ENCODE measurements around the gene CBX6. TPM values are rescaled to one million over a fixed set of nuclear protein-coding genes. Genes with fewer than 3 reads are reported as not detected.

The CBX6 gene
- total RNA-seq (2021; ENCODE audit: unreplicated experiment) (90.0 TPM), Bru-seq, nascent RNA (percentile 92 among the genes with signal in this experiment), BruChase-seq, experiment 1, labeled RNA remaining after a 6-hour chase (percentile 99 among the genes with signal in this experiment), BruChase-seq, experiment 2, labeled RNA remaining after a 2-hour chase (percentile 99 among the genes with signal in this experiment)
- polyA plus RNA-seq (2012): 33.9 and 39.9 TPM in 2 replicates
- long read RNA-seq, full-length matches to known transcripts: 8 of 233 reads
- long read RNA-seq, partial matches to known transcripts: 3 of 233 reads
- long read RNA-seq, other reads (novel, unspliced or antisense): 222 of 233 reads

DNA sequence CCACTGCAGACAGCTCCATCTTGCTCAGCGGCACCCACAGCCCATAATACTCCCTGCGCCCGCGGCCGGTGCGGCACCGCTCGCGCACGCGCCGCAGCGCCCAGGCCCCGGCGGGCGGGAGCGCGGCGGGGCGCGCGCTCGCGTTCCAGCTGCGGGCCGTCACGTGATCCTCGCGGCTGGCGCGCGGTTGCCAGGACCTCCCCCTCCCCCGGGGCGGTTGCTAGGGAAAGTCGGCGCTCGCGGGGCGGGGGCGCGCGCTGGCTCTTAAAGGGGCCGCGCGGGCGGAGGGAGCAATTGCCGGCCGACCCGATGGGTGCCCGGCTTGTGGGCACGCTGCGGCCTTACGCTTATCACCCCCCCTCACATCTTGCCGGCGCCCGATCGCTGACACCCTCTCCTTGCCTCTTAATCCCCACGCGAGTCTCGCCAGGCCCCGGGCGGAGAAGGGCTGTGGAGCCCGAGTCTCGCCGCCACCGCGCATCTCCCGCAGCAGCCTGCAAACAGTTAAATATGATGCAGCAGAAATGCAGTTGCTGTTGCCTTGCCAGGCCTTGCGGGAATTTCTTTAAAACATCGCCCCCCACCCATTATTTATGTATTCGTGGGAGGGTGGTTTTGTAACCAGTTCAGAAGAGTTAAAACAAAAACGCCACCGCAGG, at the start of gene CBX6:
Gene CBX6, minus strand, starts transcription at position 45 of the 659 bp plus-strand sequence. Its CDS starts 26 bp downstream, at position 19.
- intact Hi-C loops (cut with micrococcal nuclease): loop anchor here (1.0 to 5.0 kb wide), 2 partner anchors 52 to 435 kb away; no protein-coding TSS in a partner anchor
- Histone ChIP-seq H4K20me1 (ENCODE audit: insufficient read depth) (no peaks in the 10 kb centered on the region), H2AFZ (ENCODE audit: low read depth, low read length, poor library complexity, severe bottlenecking) (peak within 1 kb of the TSS; percentile 74), H3K4me1 (ENCODE audit: control insufficient read depth in 1 of 2, insufficient read depth in 2 of 2, low read length in 2 of 2) (peaks cover 11 to 45% of the 10 kb centered on the region in 2 experiments), H3K9me2 (ENCODE audit: insufficient read depth) (no peaks in the 10 kb centered on the region), H3K9me3 (ENCODE audit: control insufficient read depth in 1 of 2, insufficient read depth in 1 of 2, low read depth in 1 of 2, low read length in 2 of 2) (no peaks in the 10 kb centered on the region), H3K4me2 (ENCODE audit: low read length) (peak within 1 kb of the TSS; percentile 87), H3K27ac (ENCODE audit: low read depth, low read length) (peak within 1 kb of the TSS; percentile 84), H3K36me3 (ENCODE audit: control insufficient read depth in 1 of 2, insufficient read depth in 2 of 2, low read length in 2 of 2) (peaks cover 7 to 21% of the 10 kb centered on the region in 2 experiments), H3K27me3 (ENCODE audit: insufficient read depth, low read length) (no peaks in the 10 kb centered on the region), H3K9ac (ENCODE audit: low read length) (peak within 1 kb of the TSS; percentile 92), H3K4me3 (replicated peaks in 1 of 2; ENCODE audit: low read depth in 1 of 2, low read length in 2 of 2) (peak within 1 kb of the TSS; percentile 61 to 86), H3K79me2 (ENCODE audit: insufficient read depth, low read length) (peaks cover 44% of the 10 kb centered on the region)
- POLR2A ChIA-PET: no interaction called here
- CTCF ChIA-PET: no interaction called here
- peak; percentile 78 for DNase-seq (ENCODE audit: low read depth, low spot score)
- peak; percentile 76 for ATAC-seq
- RAD21 ChIA-PET (ENCODE audit: low non-redundant PET in 1 of 2, low total read pairs in 2 of 2, uncharacterized antibody in 2 of 2, unreplicated experiment in 2 of 2): interaction anchor here in 1 of 2 experiments (0.6 kb wide), 1 partner anchor 189 kb away, joined by 3 read pairs; no protein-coding TSS in a partner anchor
- BruUV-seq (replicated peaks): no TSS peak
- no peak; the same call in 1 of the 2 replicates for TF ChIP-seq SP1 (IDR thresholded peaks at IDR 0.05; ENCODE audit: low read depth)
- TF ChIP-seq, protein P1, sequence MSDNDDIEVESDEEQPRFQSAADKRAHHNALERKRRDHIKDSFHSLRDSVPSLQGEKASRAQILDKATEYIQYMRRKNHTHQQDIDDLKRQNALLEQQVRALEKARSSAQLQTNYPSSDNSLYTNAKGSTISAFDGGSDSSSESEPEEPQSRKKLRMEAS (IDR thresholded peaks at IDR 0.05): peak; percentile 80
- no peak for TF ChIP-seq ZFX (IDR thresholded peaks at IDR 0.05)
- TF ChIP-seq, protein P2, sequence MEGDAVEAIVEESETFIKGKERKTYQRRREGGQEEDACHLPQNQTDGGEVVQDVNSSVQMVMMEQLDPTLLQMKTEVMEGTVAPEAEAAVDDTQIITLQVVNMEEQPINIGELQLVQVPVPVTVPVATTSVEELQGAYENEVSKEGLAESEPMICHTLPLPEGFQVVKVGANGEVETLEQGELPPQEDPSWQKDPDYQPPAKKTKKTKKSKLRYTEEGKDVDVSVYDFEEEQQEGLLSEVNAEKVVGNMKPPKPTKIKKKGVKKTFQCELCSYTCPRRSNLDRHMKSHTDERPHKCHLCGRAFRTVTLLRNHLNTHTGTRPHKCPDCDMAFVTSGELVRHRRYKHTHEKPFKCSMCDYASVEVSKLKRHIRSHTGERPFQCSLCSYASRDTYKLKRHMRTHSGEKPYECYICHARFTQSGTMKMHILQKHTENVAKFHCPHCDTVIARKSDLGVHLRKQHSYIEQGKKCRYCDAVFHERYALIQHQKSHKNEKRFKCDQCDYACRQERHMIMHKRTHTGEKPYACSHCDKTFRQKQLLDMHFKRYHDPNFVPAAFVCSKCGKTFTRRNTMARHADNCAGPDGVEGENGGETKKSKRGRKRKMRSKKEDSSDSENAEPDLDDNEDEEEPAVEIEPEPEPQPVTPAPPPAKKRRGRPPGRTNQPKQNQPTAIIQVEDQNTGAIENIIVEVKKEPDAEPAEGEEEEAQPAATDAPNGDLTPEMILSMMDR (IDR thresholded peaks at IDR 0.05 in 2 of 3, conservative IDR thresholded peaks at IDR 0.05 in 1 of 3; ENCODE audit: borderline replicate concordance in 1 of 3, insufficient read depth in 1 of 3, low read depth in 2 of 3, low read length in 2 of 3): no peak
- peak; percentile 83 for TF ChIP-seq EGR1 (IDR thresholded peaks at IDR 0.05; ENCODE audit: low read depth)
- TF ChIP-seq ELF1 (IDR thresholded peaks at IDR 0.05; ENCODE audit: borderline replicate concordance, low read depth): no peak
- no peak for TF ChIP-seq SIN3A (IDR thresholded peaks at IDR 0.05; ENCODE audit: low read depth)
- TF ChIP-seq YY1 (IDR thresholded peaks at IDR 0.05; ENCODE audit: extremely low read depth, insufficient replicate concordance, low read depth, low read length): peak; percentile 12
- TF ChIP-seq FOSL1 (IDR thresholded peaks at IDR 0.05; ENCODE audit: low read depth): no peak
- TF ChIP-seq, protein P3, sequence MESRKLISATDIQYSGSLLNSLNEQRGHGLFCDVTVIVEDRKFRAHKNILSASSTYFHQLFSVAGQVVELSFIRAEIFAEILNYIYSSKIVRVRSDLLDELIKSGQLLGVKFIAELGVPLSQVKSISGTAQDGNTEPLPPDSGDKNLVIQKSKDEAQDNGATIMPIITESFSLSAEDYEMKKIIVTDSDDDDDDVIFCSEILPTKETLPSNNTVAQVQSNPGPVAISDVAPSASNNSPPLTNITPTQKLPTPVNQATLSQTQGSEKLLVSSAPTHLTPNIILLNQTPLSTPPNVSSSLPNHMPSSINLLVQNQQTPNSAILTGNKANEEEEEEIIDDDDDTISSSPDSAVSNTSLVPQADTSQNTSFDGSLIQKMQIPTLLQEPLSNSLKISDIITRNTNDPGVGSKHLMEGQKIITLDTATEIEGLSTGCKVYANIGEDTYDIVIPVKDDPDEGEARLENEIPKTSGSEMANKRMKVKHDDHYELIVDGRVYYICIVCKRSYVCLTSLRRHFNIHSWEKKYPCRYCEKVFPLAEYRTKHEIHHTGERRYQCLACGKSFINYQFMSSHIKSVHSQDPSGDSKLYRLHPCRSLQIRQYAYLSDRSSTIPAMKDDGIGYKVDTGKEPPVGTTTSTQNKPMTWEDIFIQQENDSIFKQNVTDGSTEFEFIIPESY (IDR thresholded peaks at IDR 0.05; ENCODE audit: extremely low read depth, insufficient replicate concordance, low read length): no peak
- no peak for TF ChIP-seq RAD21 (IDR thresholded peaks at IDR 0.05; ENCODE audit: low read depth)
- no peak for TF ChIP-seq SRF (IDR thresholded peaks at IDR 0.05; ENCODE audit: low read depth)
- no peak for TF ChIP-seq CBX3 (IDR thresholded peaks at IDR 0.05; ENCODE audit: low read depth)
- TF ChIP-seq, protein P4, sequence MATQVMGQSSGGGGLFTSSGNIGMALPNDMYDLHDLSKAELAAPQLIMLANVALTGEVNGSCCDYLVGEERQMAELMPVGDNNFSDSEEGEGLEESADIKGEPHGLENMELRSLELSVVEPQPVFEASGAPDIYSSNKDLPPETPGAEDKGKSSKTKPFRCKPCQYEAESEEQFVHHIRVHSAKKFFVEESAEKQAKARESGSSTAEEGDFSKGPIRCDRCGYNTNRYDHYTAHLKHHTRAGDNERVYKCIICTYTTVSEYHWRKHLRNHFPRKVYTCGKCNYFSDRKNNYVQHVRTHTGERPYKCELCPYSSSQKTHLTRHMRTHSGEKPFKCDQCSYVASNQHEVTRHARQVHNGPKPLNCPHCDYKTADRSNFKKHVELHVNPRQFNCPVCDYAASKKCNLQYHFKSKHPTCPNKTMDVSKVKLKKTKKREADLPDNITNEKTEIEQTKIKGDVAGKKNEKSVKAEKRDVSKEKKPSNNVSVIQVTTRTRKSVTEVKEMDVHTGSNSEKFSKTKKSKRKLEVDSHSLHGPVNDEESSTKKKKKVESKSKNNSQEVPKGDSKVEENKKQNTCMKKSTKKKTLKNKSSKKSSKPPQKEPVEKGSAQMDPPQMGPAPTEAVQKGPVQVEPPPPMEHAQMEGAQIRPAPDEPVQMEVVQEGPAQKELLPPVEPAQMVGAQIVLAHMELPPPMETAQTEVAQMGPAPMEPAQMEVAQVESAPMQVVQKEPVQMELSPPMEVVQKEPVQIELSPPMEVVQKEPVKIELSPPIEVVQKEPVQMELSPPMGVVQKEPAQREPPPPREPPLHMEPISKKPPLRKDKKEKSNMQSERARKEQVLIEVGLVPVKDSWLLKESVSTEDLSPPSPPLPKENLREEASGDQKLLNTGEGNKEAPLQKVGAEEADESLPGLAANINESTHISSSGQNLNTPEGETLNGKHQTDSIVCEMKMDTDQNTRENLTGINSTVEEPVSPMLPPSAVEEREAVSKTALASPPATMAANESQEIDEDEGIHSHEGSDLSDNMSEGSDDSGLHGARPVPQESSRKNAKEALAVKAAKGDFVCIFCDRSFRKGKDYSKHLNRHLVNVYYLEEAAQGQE (IDR thresholded peaks at IDR 0.05; ENCODE audit: low read depth): no peak
- TF ChIP-seq, protein P5, sequence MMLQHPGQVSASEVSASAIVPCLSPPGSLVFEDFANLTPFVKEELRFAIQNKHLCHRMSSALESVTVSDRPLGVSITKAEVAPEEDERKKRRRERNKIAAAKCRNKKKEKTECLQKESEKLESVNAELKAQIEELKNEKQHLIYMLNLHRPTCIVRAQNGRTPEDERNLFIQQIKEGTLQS (IDR thresholded peaks at IDR 0.05): no peak
- TF ChIP-seq EZH2 (IDR thresholded peaks at IDR 0.05): no peak
- no peak for TF ChIP-seq TCF7L2 (IDR thresholded peaks at IDR 0.05; ENCODE audit: borderline replicate concordance, extremely low read depth, insufficient read depth, insufficient read length)
- TF ChIP-seq POLR2A (IDR thresholded peaks at IDR 0.05; ENCODE audit: borderline replicate concordance, extremely low read depth, insufficient read depth, insufficient read length): no peak

Data from HCT116 (cell line).